NCI-H2171 (cell line): ENCODE data around the gene PSMD10.

ENCODE experiments used
- DNase-seq: peaks from one replicate; lab custom pipeline; 2025; lab: John Stamatoyannopoulos, UW

PSMD10 gene

GRCh38 chrX:108091264-108091877 is at the start of gene PSMD10, which contains the start of gene ATG4A:
Gene PSMD10 (minus strand): TSS chrX:108091542. CDS start chrX:108091520, 22 bp downstream.
Gene ATG4A (plus strand): TSS chrX:108091778. CDS start chrX:108091827, 49 bp downstream.
- DNase-seq: peak; percentile 90

GRCh38 chrX:108138814-108139702 is 47.7 kb upstream of the PSMD10 start:
- no peak for DNase-seq

- no peak for DNase-seq
Measured at GRCh38 chrX:108134724-108135123, 43.4 kb upstream of the PSMD10 start.

GRCh38 chrX:108132876-108133275 is 41.5 kb upstream of the PSMD10 start:
- DNase-seq: no peak

- no peak for DNase-seq
Measured at GRCh38 chrX:108132034-108132433, 40.7 kb upstream of the PSMD10 start.

GRCh38 chrX:108131471-108131870 is 40.1 kb upstream of the PSMD10 start:
- no peak for DNase-seq

GRCh38 chrX:108130889-108131288 is 39.5 kb upstream of the PSMD10 start:
- no peak for DNase-seq

- no peak for DNase-seq
Measured at GRCh38 chrX:108127152-108127551, 35.8 kb upstream of the PSMD10 start.

- no peak for DNase-seq
Measured at GRCh38 chrX:108126661-108127060, 35.3 kb upstream of the PSMD10 start.

GRCh38 chrX:108123591-108124366 is 32.4 kb upstream of the PSMD10 start:
- DNase-seq: no peak

- no peak for DNase-seq
Measured at GRCh38 chrX:108122748-108123147, 31.4 kb upstream of the PSMD10 start.

- DNase-seq: no peak
Measured at GRCh38 chrX:108121291-108121690, 29.9 kb upstream of the PSMD10 start.

GRCh38 chrX:108117988-108118387 is 26.6 kb upstream of the PSMD10 start:
- no peak for DNase-seq

- no peak for DNase-seq
Measured at GRCh38 chrX:108114541-108114940, 23.2 kb upstream of the PSMD10 start.

- no peak for DNase-seq
Measured at GRCh38 chrX:108105473-108105872, 14.1 kb upstream of the PSMD10 start.

GRCh38 chrX:108097380-108097779 is 6.0 kb upstream of the PSMD10 start:
- no peak for DNase-seq

- DNase-seq: peak; percentile 31
Measured at GRCh38 chrX:108091878-108092291, 543 bp upstream of the PSMD10 start.

- DNase-seq: no peak
Measured at GRCh38 chrX:108090491-108091263, 665 bp downstream of the PSMD10 start.

GRCh38 chrX:108088511-108088910 is 2.8 kb downstream of the PSMD10 start:
- no peak for DNase-seq

- DNase-seq: no peak
Measured at GRCh38 chrX:108087792-108088191, 3.5 kb downstream of the PSMD10 start.

- no peak for DNase-seq
Measured at GRCh38 chrX:108081110-108081509, 10.2 kb downstream of the PSMD10 start.

GRCh38 chrX:108072746-108073145 is 18.6 kb downstream of the PSMD10 start:
- DNase-seq: no peak
